Measurements from ENCODE around the gene FIBCD1. TPM values are rescaled to one million over a fixed set of nuclear protein-coding genes. Genes with fewer than 3 reads are reported as not detected.

Gene FIBCD1
- total and polyA plus RNA-seq, 8 donors = 0.18 to 6.4 (median 0.41) TPM; not detected in 4

DNA sequence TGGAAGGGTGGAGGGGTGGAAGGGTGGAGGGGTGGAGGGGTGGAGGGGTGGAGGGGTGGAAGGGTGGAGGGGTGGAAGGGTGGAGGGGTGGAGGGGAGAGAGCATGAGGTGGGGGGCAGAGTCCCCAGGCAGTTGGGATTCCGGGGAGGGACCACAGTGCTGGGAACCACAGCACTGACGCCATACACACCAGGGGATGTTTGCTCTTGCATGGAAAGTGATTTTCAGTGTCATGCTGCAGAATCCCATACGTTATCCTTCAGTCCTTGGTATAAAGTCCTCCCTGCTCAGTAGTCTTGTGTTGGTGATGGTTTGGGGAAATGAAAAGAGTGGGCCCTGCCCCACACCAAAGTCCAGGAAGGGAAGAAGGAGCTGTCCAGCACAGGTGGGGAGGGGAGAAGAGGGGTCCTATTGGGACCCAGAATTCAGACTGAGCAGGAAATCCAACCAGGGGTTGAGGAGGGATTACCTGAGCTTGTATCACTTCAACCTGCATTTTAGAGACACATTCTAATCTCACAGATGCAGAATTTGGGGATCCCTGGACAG is 5.5 kb upstream of the FIBCD1 start:
- 17 to 37% (median 21%) methylated on average over 3 of the region's 3 CpGs for WGBS, 5 donors
- peaks cover 3 to 78% (median 52%) of the 10 kb centered on the region in 3 donors for H3K27me3 ChIP-seq
- no peak overlapping the region for H3K27ac ChIP-seq
- intact Hi-C loops (cut with DNase I; ENCODE audit: low total_unique reads) = loop anchor here (10.0 kb wide), 1 partner anchor 180 kb away; no protein-coding TSS in a partner anchor
- no peak for DNase-seq
- no peak for TF ChIP-seq POLR2A (IDR thresholded peaks at IDR 0.05)
- TF ChIP-seq POLR2AphosphoS5 (IDR thresholded peaks at IDR 0.05) = no peak
- no peak for TF ChIP-seq EP300 (IDR thresholded peaks at IDR 0.05)
- peaks cover 5 to 18% (median 17%) of the 10 kb centered on the region in 4 donors for H3K4me1 ChIP-seq
- no peak overlapping the region for H3K4me3 ChIP-seq
- peaks cover 0 to 3% (median 0%) of the 10 kb centered on the region in 4 donors for H3K9me3 ChIP-seq
- no peaks in the 10 kb centered on the region for H3K36me3 ChIP-seq

DNA sequence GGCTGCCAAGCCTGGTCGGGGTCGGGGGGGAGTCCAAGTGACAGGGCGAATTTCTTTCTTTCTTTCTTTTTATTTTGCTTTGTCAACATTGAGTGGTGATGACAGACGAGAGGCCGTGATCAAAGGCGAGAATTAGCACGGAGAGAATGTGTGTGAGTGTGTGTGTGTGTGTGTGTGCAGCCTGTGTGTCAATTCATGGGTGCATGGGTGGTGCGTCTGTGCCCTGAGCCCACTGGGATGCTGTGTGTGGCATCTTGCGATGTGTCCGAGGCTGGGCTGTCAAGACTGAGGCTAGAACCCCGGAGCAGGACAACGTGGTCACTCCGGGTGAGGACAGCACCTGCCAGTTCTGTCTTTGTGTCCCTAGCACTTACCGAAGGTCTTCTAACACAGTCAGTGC is 4.7 kb upstream of the FIBCD1 start:
- Histone ChIP-seq H3K27me3 (peaks cover 10 to 78% (median 52%) of the 10 kb centered on the region in 3 donors), H3K9me3 (no peaks in the 10 kb centered on the region), H3K36me3 (no peaks in the 10 kb centered on the region), H3K4me1 (peaks cover 13 to 27% (median 25%) of the 10 kb centered on the region in 4 donors), H3K4me3 (no peak overlapping the region), H3K27ac (no peak overlapping the region)
- no peak for DNase-seq
- intact Hi-C loops (cut with DNase I; ENCODE audit: low total_unique reads) = loop anchor here (10.0 kb wide), 1 partner anchor 179 kb away; no protein-coding TSS in a partner anchor
- 34 to 48% (median 40%) methylated on average over 14 of the region's 14 CpGs for WGBS, 5 donors
- TF ChIP-seq, protein P1, sequence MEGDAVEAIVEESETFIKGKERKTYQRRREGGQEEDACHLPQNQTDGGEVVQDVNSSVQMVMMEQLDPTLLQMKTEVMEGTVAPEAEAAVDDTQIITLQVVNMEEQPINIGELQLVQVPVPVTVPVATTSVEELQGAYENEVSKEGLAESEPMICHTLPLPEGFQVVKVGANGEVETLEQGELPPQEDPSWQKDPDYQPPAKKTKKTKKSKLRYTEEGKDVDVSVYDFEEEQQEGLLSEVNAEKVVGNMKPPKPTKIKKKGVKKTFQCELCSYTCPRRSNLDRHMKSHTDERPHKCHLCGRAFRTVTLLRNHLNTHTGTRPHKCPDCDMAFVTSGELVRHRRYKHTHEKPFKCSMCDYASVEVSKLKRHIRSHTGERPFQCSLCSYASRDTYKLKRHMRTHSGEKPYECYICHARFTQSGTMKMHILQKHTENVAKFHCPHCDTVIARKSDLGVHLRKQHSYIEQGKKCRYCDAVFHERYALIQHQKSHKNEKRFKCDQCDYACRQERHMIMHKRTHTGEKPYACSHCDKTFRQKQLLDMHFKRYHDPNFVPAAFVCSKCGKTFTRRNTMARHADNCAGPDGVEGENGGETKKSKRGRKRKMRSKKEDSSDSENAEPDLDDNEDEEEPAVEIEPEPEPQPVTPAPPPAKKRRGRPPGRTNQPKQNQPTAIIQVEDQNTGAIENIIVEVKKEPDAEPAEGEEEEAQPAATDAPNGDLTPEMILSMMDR (IDR thresholded peaks at IDR 0.05) = no peak
- no peak for TF ChIP-seq POLR2AphosphoS5 (IDR thresholded peaks at IDR 0.05)
- TF ChIP-seq POLR2A (IDR thresholded peaks at IDR 0.05) = no peak
- no peak for TF ChIP-seq EP300 (IDR thresholded peaks at IDR 0.05)

DNA sequence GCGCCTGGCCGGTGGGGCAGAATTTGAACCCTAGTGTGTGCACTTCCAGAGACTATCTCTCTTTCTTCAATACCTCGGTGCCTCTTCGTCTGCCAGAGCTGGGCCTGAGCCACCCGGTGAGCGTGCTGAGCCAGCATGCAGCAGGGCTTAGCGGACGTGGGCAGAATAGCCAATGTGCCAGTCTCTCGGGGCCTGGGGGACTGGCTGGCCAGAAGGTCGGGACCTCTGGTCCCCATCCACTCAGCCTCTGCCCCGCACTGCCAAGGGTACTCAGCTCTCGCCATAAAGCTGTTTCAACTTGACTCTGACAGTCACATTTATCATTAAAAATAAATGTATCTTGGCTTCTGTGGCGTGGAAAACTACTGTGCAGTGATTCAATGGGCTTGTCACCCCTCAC is 4.2 kb upstream of the FIBCD1 start:
- DNase-seq = no peak
- intact Hi-C loops (cut with DNase I; ENCODE audit: low total_unique reads) = loop anchor here (10.0 kb wide), 1 partner anchor 178 kb away; no protein-coding TSS in a partner anchor
- H3K4me3 ChIP-seq = no peak overlapping the region
- peaks cover 13 to 78% (median 53%) of the 10 kb centered on the region in 3 donors for H3K27me3 ChIP-seq
- H3K36me3 ChIP-seq = no peaks in the 10 kb centered on the region
- no peak overlapping the region for H3K27ac ChIP-seq
- H3K4me1 ChIP-seq = peaks cover 19 to 31% (median 29%) of the 10 kb centered on the region in 4 donors
- WGBS, 5 donors = 57 to 71% (median 66%) methylated on average over 9 to 13 of the region's 13 CpGs
- H3K9me3 ChIP-seq = no peaks in the 10 kb centered on the region
- TF ChIP-seq POLR2A (IDR thresholded peaks at IDR 0.05) = no peak
- TF ChIP-seq, protein P1 (IDR thresholded peaks at IDR 0.05) = no peak
- no peak for TF ChIP-seq POLR2AphosphoS5 (IDR thresholded peaks at IDR 0.05)
- no peak for TF ChIP-seq EP300 (IDR thresholded peaks at IDR 0.05)

DNA sequence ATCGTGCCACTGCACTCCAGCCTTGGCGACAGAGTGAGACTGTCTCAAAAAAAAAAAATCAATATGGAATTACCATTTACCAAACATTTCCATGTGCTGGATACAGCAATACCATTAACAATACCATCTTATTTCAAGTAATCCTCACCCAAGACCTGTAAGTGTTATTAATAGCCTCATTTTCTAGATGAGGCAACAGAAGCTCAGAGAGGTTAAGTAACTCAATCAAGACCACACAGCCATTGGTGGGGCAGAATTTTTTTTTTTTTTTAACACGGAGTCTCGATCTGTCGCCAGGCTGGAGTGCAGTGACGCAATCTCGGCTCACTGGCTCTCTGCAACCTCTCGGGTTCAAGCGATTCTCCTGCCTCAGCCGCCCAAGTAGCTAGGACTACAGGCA is 3.6 kb upstream of the FIBCD1 start:
- WGBS, 5 donors = 78 to 84% (median 82%) methylated on average over 10 of the region's 10 CpGs
- H3K36me3 ChIP-seq = no peaks in the 10 kb centered on the region

More for the DNA sequence above, 3.6 kb upstream of the FIBCD1 start:
- Histone ChIP-seq H3K27me3 (peaks cover 19 to 78% (median 57%) of the 10 kb centered on the region in 3 donors), H3K27ac (no peak overlapping the region), H3K4me1 (peaks cover 21 to 37% (median 34%) of the 10 kb centered on the region in 4 donors), H3K4me3 (no peak overlapping the region), H3K9me3 (no peaks in the 10 kb centered on the region)
- TF ChIP-seq, protein P1 (IDR thresholded peaks at IDR 0.05) = no peak
- TF ChIP-seq EP300 (IDR thresholded peaks at IDR 0.05) (no peak), POLR2A (IDR thresholded peaks at IDR 0.05) (no peak), POLR2AphosphoS5 (IDR thresholded peaks at IDR 0.05) (no peak)
- intact Hi-C loops (cut with DNase I; ENCODE audit: low total_unique reads) = loop anchor here (10.0 kb wide), 1 partner anchor 178 kb away; no protein-coding TSS in a partner anchor
- DNase-seq = no peak

Data from stomach (tissue), 9 donors.